Measurements from ENCODE around the gene RAMP1. TPM values are rescaled to one million over a fixed set of nuclear protein-coding genes. Genes with fewer than 3 reads are reported as not detected.

The RAMP1 gene
- total RNA-seq, 6 donors from 2014 or later, result 3.4 to 14.4 (median 9.9) TPM

DNA sequence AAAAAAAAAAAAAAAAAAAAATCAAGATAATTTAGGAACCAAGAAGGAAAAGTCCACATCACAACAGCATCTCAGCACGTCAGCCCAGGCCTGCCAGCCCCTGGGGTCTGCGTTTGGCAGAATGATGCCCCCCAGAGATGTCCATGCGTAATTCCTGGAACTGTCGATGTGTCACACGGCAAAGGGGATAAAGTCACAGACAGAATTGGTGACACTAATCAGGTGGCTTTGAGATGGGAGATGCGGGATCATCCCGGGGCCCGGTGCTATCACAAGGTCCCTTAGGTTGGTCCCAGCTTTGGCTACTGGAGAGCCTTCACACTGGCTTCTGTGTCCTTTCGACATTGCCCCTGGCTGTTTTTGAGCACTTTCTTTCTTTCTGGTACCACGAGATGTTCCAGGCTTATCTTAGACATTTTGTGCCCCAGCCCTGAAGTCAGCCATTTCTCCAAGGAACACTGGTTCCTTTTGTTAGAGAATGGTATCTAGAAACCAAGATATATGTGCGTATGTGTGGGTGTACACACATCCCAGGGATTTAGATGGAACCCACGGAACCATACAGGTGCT, 20.7 kb downstream of the RAMP1 start:
- H3K4me3 ChIP-seq, result no peak overlapping the region
- no peaks in the 10 kb centered on the region for H3K36me3 ChIP-seq
- H3K4me1 ChIP-seq, result peaks cover 0 to 3% (median 0%) of the 10 kb centered on the region in 4 donors
- H3K9me3 ChIP-seq, result no peaks in the 10 kb centered on the region
- TF ChIP-seq POLR2AphosphoS5 (IDR thresholded peaks at IDR 0.05) (no peak), POLR2A (IDR thresholded peaks at IDR 0.05) (no peak), EP300 (IDR thresholded peaks at IDR 0.05) (no peak)
- TF ChIP-seq, protein P1, sequence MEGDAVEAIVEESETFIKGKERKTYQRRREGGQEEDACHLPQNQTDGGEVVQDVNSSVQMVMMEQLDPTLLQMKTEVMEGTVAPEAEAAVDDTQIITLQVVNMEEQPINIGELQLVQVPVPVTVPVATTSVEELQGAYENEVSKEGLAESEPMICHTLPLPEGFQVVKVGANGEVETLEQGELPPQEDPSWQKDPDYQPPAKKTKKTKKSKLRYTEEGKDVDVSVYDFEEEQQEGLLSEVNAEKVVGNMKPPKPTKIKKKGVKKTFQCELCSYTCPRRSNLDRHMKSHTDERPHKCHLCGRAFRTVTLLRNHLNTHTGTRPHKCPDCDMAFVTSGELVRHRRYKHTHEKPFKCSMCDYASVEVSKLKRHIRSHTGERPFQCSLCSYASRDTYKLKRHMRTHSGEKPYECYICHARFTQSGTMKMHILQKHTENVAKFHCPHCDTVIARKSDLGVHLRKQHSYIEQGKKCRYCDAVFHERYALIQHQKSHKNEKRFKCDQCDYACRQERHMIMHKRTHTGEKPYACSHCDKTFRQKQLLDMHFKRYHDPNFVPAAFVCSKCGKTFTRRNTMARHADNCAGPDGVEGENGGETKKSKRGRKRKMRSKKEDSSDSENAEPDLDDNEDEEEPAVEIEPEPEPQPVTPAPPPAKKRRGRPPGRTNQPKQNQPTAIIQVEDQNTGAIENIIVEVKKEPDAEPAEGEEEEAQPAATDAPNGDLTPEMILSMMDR (IDR thresholded peaks at IDR 0.05), result no peak
- DNase-seq, result no peak
- 95 to 96% methylated on average over 12 of the region's 12 CpGs for WGBS, 2 donors
- H3K27ac ChIP-seq, result no peak overlapping the region
- H3K27me3 ChIP-seq, result no peaks in the 10 kb centered on the region
- ATAC-seq (ENCODE audit: low FRiP score in 2 of 2), result no peak

DNA sequence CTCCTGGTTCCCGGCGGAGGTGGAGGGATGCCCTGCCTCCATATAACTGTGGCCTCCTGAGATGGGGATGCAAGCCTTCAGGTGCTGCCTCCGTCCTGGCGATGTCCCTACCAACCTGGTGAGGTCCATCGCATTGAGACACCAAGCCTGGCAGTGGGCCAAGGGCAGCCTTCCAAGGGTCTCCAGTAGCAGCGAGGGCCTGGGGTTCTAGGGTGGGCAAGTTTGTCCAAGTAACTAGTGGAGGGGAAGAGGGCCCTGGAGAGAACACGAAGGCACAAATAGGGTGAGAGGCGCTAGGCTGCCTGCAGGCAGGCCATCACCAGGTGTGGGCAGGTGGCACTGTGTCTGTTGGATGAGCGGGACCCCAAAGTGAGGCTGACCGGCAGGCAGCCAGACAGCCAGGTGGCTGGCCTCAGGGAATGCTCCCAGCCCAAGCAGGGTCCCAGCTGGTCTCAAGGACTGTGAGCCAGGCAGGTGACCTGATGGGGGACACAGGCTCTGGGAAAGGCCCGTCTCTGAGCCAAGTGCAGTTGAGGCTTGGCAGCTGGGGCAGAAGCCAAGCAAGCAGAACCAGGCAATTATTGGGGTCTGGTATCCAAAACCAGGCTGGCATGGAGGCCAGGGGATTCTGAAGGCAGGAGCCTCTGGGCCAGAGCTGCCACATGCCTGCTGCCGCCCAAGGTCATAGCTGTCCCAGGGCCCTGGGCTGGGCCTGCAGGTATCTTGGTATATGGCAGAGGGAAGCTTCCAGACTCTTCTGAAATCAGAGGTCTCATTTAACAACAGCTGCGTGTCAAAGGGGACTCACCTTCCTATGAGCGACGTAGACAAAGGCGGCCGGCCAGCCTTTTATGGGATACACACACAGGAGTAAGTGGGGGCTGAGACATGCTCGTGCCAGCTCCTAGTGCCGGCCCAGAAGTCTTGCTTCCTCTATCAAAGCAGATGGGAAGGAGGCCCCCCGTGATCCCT, 23.4 kb downstream of the RAMP1 start:
- ATAC-seq (ENCODE audit: low FRiP score in 2 of 2), result no peak
- 93% methylated on average over 11 to 20 of the region's 20 CpGs for WGBS, 2 donors
- H3K9me3 ChIP-seq, result no peaks in the 10 kb centered on the region
- peaks cover 0 to 10% (median 0%) of the 10 kb centered on the region in 4 donors for H3K4me1 ChIP-seq
- no peak overlapping the region for H3K4me3 ChIP-seq
- H3K27me3 ChIP-seq, result no peaks in the 10 kb centered on the region
- no peaks in the 10 kb centered on the region for H3K36me3 ChIP-seq
- no peak overlapping the region for H3K27ac ChIP-seq
- no peak for DNase-seq
- TF ChIP-seq, protein P1 (IDR thresholded peaks at IDR 0.05), result no peak
- TF ChIP-seq POLR2AphosphoS5 (IDR thresholded peaks at IDR 0.05) (no peak), POLR2A (IDR thresholded peaks at IDR 0.05) (no peak), EP300 (IDR thresholded peaks at IDR 0.05) (no peak)

DNA sequence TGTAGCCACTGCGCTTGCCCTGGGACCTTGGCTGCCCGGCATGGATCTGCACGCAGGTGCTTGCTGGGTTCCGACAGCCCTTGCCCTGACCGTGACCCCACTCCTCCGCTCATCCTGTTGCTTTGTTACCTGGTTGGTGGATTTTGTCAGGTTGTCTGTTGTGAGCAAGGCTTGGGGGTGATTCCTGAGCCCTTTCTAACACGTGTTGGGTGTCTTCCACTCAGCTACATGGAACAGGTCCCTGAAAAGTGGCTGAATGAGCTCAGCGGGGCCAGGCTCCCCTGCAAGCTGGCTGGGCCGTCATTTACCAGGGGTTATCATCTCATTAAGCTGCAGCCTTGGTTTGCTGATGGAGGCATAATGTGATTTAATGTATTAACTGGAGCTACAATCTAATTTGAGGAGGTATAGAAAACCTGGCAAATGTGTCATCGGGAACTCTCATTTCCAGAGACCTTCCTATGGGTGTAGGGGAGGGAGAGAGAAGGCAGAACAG, 24.6 kb downstream of the RAMP1 start:
- 92% methylated on average over 8 to 10 of the region's 10 CpGs for WGBS, 2 donors
- DNase-seq, result no peak
- TF ChIP-seq EP300 (IDR thresholded peaks at IDR 0.05) (no peak), POLR2A (IDR thresholded peaks at IDR 0.05) (no peak), POLR2AphosphoS5 (IDR thresholded peaks at IDR 0.05) (no peak)
- TF ChIP-seq, protein P1 (IDR thresholded peaks at IDR 0.05), result no peak
- Histone ChIP-seq H3K27ac (no peak overlapping the region), H3K27me3 (no peaks in the 10 kb centered on the region), H3K4me3 (no peak overlapping the region), H3K36me3 (no peaks in the 10 kb centered on the region), H3K4me1 (peaks cover 0 to 12% (median 4%) of the 10 kb centered on the region in 4 donors), H3K9me3 (no peaks in the 10 kb centered on the region)
- no peak for ATAC-seq (ENCODE audit: low FRiP score in 2 of 2)

DNA sequence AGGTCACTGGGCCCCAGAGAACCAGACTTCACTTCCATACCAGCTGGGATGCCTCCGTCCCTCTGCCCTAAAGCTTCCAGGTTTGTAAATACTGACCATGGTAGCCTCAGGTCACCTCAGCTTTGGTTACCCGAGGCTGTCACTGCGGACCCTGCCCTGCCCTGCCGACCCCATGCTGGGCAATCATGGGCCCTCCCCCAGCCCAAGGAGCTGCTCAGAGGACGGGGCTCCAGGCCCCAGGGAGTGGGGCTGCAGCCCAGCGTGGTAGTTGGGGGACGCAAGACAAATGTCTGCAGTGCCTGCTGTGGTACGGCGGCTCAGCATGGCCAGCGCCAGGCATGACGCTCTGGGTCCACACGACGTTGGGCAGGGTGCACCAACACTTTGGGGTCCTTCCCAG, 25.3 kb downstream of the RAMP1 start:
- DNase-seq, result peak in 1 of 2 donors; percentile 75
- Histone ChIP-seq H3K9me3 (no peaks in the 10 kb centered on the region), H3K27me3 (no peaks in the 10 kb centered on the region), H3K27ac (peak overlapping the region in 1 of 4 donors; percentile 54), H3K4me1 (peaks cover 0 to 12% (median 4%) of the 10 kb centered on the region in 4 donors), H3K36me3 (no peaks in the 10 kb centered on the region), H3K4me3 (no peak overlapping the region)
- TF ChIP-seq EP300 (IDR thresholded peaks at IDR 0.05) (no peak), POLR2A (IDR thresholded peaks at IDR 0.05) (no peak), POLR2AphosphoS5 (IDR thresholded peaks at IDR 0.05) (no peak)
- TF ChIP-seq, protein P1 (IDR thresholded peaks at IDR 0.05), result no peak
- no peak for ATAC-seq (ENCODE audit: low FRiP score in 2 of 2)
- 71 to 75% methylated on average over 7 to 12 of the region's 13 CpGs for WGBS, 2 donors
